OCI-LY7 (cell line): ENCODE data around the gene GABARAPL1.

Experiments used
- EZH2phosphoT487 ChIP-seq: fragments of 200-600 bp; sonication (generic); IDR thresholded peaks from 2 replicates; pipeline ENCODE4 v1.6.1; 2018; ENCODE audit warnings: low read depth, borderline replicate concordance, mild to moderate bottlenecking, mixed run types, antibody characterized with exemption, low read length, moderate library complexity, mixed read lengths
- TF ChIP-seq, protein P1 (sequence below): fragments of 200-600 bp; sonication (generic); conservative IDR thresholded peaks from 2 replicates; pipeline ENCODE4 v1.5.1; 2014; ENCODE audit warnings: mild to moderate bottlenecking, antibody characterized with exemption, low read length, moderate library complexity, mixed read lengths

DNA sequence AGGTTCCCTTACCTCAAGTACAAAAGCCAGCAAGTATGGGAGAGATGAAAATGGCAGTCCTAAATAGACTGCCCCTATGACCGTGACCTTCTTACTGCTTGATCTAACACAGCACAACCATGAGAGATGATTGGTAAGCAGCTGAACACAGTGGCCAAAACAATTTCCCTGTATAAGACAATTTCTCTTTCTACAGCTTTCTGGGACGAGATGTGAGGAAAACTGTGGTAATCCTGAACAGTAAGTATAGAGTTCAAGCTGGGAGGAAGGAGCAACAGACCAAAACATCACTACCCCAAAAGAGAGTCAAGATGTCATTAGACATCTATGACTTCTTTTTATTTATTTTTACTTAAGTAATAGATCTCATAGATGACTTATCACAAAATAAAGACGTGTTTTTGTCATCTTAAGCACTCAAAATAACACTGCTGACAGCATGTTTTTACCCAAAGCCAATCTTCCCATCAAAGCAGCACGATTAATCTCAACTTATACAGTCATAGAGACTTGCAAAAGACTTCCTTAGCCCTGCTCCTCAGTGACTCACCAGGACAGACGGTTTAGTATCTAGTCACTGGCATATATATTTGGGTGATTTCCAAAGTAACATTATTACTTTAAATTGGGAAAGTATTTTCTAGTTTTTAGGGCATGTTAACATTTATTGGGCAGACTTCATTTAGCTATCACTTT, 30.2 kb upstream of the GABARAPL1 start:
- TF ChIP-seq, protein P1, sequence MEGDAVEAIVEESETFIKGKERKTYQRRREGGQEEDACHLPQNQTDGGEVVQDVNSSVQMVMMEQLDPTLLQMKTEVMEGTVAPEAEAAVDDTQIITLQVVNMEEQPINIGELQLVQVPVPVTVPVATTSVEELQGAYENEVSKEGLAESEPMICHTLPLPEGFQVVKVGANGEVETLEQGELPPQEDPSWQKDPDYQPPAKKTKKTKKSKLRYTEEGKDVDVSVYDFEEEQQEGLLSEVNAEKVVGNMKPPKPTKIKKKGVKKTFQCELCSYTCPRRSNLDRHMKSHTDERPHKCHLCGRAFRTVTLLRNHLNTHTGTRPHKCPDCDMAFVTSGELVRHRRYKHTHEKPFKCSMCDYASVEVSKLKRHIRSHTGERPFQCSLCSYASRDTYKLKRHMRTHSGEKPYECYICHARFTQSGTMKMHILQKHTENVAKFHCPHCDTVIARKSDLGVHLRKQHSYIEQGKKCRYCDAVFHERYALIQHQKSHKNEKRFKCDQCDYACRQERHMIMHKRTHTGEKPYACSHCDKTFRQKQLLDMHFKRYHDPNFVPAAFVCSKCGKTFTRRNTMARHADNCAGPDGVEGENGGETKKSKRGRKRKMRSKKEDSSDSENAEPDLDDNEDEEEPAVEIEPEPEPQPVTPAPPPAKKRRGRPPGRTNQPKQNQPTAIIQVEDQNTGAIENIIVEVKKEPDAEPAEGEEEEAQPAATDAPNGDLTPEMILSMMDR = no peak
- TF ChIP-seq EZH2phosphoT487 = no peak
